HG03108 (cell line): ENCODE measurements around the gene MROH2A.
"Not testable (repeated sequence)": the region's sequence is repeated elsewhere in the genome, so short reads cannot be mapped to it uniquely, and the experiment has no call there.

Experiments
- ATAC-seq: cut with Tn5 transposase; IDR thresholded peaks from one replicate; pipeline ENCODE4 v1.9.1; 2021; ENCODE audit warnings: moderate library complexity; ENCODE audit not compliant: unreplicated experiment

Gene MROH2A

GRCh38 chr2:233853353-233853752 lies 75.2 kb downstream of the MROH2A start:
- ATAC-seq, result no peak

GRCh38 chr2:233853883-233854240 lies 75.7 kb downstream of the MROH2A start:
- no peak for ATAC-seq

GRCh38 chr2:233854241-233854981 lies 76.3 kb downstream of the MROH2A start, which contains the start of gene HJURP:
Gene HJURP, minus strand, starts transcription at chr2:233854535. Its CDS starts 35 bp downstream, at chr2:233854500.
- peak; percentile 98 for ATAC-seq

- ATAC-seq, result no peak
These were observed 77.2 kb downstream of the MROH2A start for GRCh38 chr2:233855345-233855744.

GRCh38 chr2:233856184-233856583 lies 78.1 kb downstream of the MROH2A start:
- no peak for ATAC-seq

GRCh38 chr2:233857511-233858141 lies 79.5 kb downstream of the MROH2A start:
- no peak for ATAC-seq

- ATAC-seq, result no peak
These were observed 80.2 kb downstream of the MROH2A start for GRCh38 chr2:233858331-233858730.

GRCh38 chr2:233862261-233862768 lies 84.2 kb downstream of the MROH2A start:
- no peak for ATAC-seq

- ATAC-seq, result no peak
These were observed 87.7 kb downstream of the MROH2A start for GRCh38 chr2:233865838-233866237.

GRCh38 chr2:233866479-233866878 lies 88.3 kb downstream of the MROH2A start:
- ATAC-seq, result no peak

- ATAC-seq, result no peak
These were observed 89.9 kb downstream of the MROH2A start, which contains the start of gene MSL3B for GRCh38 chr2:233867993-233868532. Gene MSL3B, minus strand, starts transcription at chr2:233868386.

- ATAC-seq, result no peak
These were observed 93.3 kb downstream of the MROH2A start for GRCh38 chr2:233871432-233871831.

- not testable (repeated sequence) for ATAC-seq
These were observed 94.0 kb downstream of the MROH2A start for GRCh38 chr2:233872125-233872524.

GRCh38 chr2:233882353-233882752 lies 104.2 kb downstream of the MROH2A start:
- no peak for ATAC-seq
